Femur (tissue), 1 donor: ENCODE results near the gene DGKZ.

Experiments used
- DNase-seq: peaks from one replicate; pipeline ENCODE4 v3.0.0-alpha.2; 2017

Gene DGKZ

GRCh38 chr11:46348566-46349401 is 1.5 kb downstream of the DGKZ start:
- no peak for DNase-seq

GRCh38 chr11:46350695-46351094 is 3.4 kb downstream of the DGKZ start:
- no peak for DNase-seq

- DNase-seq, result no peak
Observed at GRCh38 chr11:46351148-46351547, 3.9 kb downstream of the DGKZ start.

DNA sequence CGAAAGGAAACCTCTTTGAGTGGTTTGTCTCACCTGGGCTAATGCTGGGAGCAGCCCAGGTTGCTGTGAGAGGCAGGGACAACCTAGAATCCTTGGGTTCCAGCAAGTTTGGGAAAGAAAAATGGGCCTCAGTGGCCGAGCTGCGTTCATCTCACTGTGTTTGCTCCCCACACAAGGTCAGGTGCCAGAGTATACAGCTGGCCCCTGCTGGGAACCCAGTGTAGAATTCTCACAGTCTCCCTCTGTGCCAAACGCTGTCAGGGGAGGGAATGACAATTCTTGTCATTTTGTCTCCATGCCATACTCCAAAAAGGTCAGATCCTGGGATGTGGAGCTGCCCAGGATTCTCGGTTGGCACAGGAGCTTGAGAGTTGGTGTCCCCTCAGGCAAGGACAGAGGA is 4.3 kb downstream of the DGKZ start:
- DNase-seq, result no peak

GRCh38 chr11:46352063-46352841 is 5.0 kb downstream of the DGKZ start:
- DNase-seq, result no peak

DNA sequence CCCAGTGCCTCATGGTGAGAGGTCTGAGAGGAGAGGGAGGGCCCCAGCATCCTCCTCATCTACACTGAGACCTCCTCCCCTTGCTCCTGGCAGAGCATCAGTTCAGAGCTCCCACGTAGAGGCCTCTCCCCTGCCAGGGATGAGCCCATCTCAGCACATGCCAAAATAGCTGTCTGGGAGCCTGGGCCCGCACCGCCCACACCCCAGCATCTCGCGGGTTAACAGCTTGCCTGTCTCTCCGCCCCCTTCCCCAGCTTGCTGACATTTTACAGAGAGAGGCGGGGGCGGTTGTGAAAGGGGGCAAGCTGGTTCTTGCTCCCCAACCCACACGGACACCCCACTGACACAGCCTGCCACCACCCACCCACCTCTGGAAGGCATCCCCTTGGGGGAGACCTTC is 6.4 kb downstream of the DGKZ start:
- DNase-seq, result no peak

- no peak for DNase-seq
Observed at GRCh38 chr11:46356924-46357482, 9.7 kb downstream of the DGKZ start.

- DNase-seq, result no peak
Observed at GRCh38 chr11:46357483-46357936, 10.2 kb downstream of the DGKZ start.

DNA sequence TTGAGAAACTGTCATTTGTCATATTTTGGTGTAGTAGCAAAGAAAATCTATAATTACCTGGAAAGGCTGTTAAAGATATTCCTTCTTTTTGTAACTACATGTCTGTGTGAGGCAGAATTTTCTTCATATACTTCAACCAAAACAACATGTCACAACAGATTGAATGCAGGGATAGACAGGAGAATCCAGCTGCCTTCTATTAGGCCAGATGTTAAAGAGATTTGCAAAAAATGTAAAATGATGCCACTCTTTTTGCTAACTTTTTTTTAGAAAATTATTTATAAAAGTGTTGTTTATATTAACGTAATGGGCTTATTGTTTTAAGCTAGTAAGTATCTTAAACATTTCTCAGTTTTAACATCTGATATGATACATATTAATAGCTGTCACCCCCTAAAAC is 12.7 kb downstream of the DGKZ start:
- DNase-seq, result no peak

GRCh38 chr11:46360878-46361277 is 13.6 kb downstream of the DGKZ start:
- DNase-seq, result no peak

DNA sequence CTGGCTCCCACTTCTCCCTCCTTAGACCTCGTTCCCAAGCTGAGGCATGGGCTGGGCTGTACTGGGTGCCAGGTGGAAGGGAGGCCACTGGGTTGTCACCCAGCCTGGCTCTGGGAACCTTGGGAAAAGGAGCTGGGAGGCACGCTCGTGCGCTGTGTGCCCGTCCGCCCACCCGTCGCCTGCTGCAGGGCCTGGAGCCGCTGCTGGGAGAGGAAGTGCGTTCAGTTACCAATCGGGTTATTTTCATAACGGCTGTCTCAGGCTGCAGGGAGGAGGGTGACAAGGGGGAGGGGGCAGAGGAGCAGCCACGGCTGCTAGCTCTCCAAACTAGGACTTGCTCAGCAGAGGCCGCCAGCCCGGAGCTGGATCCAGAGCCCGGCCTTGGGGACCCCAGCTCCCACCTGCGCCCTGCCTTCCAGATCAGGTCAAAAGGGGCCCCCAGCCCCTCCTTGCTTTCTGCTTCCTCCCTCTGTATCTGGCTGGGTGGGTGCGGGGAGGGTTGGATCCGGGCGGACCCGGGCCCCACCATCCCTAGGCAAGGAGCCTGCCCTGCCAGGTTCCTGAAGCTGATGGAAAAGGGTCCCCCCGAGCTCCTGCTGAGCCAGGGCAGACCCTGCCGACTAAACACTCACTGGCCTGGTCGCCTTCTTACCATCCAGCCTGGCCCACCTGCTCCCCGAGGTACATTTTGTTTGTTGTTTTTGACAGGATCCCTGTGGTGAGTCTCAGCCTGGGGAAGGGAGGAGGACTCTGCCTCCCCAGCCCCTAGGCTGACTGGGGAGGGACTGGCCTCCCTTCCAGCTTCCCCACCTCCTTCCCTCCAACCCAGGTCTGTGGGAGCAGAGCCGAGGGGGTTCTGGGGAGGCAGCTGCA is 14.3 kb downstream of the DGKZ start:
- DNase-seq, result peak; percentile 85

DNA sequence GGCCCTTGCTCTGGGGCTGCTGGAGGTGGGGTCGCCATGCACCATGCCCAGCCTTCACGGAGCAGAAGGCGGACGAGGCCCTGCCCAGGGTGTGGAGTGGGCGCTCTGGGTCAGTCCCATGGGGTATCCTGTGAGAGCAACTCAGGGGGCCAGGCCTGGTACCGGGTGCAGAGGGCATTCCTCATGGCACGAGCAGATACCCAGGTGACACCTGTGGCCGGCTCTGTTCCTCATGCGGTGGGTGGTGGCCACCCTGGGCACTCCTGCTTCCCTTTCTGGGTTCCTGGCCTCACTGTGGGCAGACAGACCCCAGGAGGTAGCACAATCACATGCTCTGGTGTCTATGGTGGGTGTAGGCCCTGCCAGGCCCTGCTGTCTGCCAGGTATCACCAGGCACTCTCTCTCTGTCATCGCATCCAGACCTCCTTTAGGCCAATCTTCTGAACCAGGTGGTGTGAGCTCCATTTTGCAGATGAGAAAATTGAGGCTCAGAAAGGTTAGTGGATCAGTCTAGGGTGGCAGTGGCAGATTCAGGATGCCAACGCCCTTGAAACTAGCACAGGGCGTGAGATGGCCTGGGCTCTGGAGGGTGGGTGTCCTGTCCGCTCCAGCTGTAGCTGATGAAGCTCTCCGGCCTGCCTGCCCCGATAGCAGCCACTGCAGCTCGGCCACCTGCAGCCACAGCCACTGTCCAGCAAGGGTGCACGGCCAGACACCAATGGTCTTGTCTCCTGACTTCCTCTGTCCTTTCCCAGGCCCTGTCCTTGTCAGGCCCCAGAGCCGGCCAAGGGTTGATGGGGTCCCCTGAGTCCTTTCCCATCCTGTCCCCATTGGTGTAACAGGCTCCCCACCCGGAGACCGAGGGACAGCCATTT is 15.1 kb downstream of the DGKZ start:
- no peak for DNase-seq

DNA sequence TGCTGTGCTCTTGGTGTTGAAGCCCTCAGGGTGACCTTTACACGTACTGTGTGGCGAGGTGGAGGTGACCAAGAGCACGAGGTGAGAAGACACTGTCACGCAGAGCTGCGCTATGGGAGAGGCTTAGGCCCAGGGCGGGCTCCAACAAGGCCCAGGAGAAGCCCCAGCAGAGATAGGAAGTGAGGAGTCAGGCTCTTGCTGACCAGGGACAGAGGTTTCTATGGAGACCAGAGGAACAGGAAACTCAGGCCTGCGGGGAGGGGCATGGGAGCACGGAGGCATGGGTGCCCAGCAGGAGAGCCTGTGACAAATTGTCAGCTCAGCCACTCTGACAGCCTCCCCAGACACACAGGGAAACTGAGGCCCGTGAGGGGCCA is 15.8 kb downstream of the DGKZ start:
- DNase-seq, result peak; percentile 69

DNA sequence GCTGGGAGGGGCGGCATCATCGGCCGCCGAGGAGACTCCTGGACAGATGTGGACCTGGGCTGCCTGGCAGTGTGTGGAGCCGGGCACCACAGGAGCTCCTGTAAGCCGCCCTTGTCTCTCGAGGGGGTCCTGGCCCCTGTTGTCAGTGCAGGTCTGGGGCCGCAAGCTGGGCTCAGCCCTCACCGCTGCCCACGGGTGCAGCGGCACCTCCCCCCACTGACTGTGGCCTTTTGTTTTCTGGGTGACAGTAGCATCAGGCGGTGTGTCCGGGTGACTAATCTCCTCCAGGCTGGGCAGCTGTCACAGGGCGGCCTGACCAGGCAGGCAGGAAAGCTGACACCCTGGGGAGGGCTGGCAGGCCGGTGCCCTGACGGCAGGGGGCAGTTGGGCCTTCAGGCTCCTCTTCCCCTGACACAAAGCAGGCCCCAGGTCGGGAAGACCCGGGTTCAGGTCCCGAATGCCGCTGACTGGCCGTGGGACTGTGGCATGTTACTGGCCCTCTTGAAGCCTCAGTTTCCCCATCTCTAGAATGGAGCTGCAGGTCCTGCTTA is 16.3 kb downstream of the DGKZ start:
- DNase-seq, result peak; percentile 72

GRCh38 chr11:46364056-46364455 is 16.8 kb downstream of the DGKZ start:
- DNase-seq, result no peak

- no peak for DNase-seq
Observed at GRCh38 chr11:46364791-46365190, 17.5 kb downstream of the DGKZ start.

GRCh38 chr11:46366260-46366659 is 19.0 kb downstream of the DGKZ start:
- DNase-seq, result no peak

DNA sequence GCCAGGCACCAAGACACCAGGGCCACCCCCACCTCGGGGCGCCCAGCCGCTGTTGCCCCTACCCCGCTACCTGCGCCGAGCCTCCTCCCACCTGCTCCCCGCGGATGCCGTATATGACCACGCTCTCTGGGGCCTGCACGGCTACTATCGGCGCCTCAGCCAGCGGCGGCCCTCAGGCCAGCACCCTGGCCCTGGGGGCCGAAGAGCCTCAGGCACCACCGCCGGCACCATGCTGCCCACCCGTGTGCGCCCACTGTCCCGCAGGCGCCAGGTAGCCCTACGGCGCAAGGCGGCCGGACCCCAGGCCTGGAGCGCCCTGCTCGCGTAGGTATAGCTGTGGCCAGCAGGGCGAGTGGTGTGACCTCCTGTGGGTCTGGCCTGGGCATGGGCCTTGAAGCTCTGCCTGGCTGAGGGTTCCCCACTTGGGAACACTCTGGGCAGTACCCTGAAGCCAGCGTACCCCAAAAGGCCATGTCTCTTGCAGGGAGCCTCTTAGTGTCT is 19.4 kb downstream of the DGKZ start:
- DNase-seq, result no peak

- DNase-seq, result peak; percentile 83
Observed at GRCh38 chr11:46367244-46367915, 20.1 kb downstream of the DGKZ start.

GRCh38 chr11:46367916-46368267 is 20.6 kb downstream of the DGKZ start:
- DNase-seq, result no peak
